ENCODE results near the gene CFAP410.
A peak's percentile ranks its signal among the peaks of the same experiment; 100 is the strongest.

CFAP410 gene

GRCh38 chr21:44329971-44330681, 9.1 kb downstream of the CFAP410 start:
- no peak for DNase-seq

GRCh38 chr21:44329086-44329889, 9.9 kb downstream of the CFAP410 start:
- peak; percentile 11 for DNase-seq

GRCh38 chr21:44328242-44328895, 10.8 kb downstream of the CFAP410 start:
- DNase-seq: no peak

- DNase-seq: no peak
These were observed 11.6 kb downstream of the CFAP410 start for GRCh38 chr21:44327603-44327974.

GRCh38 chr21:44326716-44327602, 12.2 kb downstream of the CFAP410 start:
- DNase-seq: no peak

- DNase-seq: no peak
These were observed 12.9 kb downstream of the CFAP410 start for GRCh38 chr21:44326272-44326647.

GRCh38 chr21:44325386-44326271, 13.6 kb downstream of the CFAP410 start:
- no peak for DNase-seq

GRCh38 chr21:44324854-44325107, 14.4 kb downstream of the CFAP410 start:
- DNase-seq: no peak

- DNase-seq: no peak
These were observed 14.9 kb downstream of the CFAP410 start for GRCh38 chr21:44324106-44324853.

- no peak for DNase-seq
These were observed 15.6 kb downstream of the CFAP410 start for GRCh38 chr21:44323591-44323990.

- no peak for DNase-seq
These were observed 16.4 kb downstream of the CFAP410 start for GRCh38 chr21:44322621-44323325.

GRCh38 chr21:44321846-44322450, 17.2 kb downstream of the CFAP410 start:
- DNase-seq: no peak

GRCh38 chr21:44320847-44321246, 18.3 kb downstream of the CFAP410 start:
- DNase-seq: no peak

GRCh38 chr21:44319407-44320065, 19.7 kb downstream of the CFAP410 start:
- no peak for DNase-seq

GRCh38 chr21:44318489-44319285, 20.5 kb downstream of the CFAP410 start:
- DNase-seq: no peak

GRCh38 chr21:44317871-44318270, 21.3 kb downstream of the CFAP410 start:
- no peak for DNase-seq

- DNase-seq: no peak
These were observed 21.9 kb downstream of the CFAP410 start for GRCh38 chr21:44317241-44317782.

GRCh38 chr21:44316277-44316900, 22.8 kb downstream of the CFAP410 start:
- no peak for DNase-seq
